ENCODE data around the gene PARVB.
"Not testable (repeated sequence)": the region's sequence is repeated elsewhere in the genome, so short reads cannot be mapped to it uniquely, and the experiment has no call there.

The PARVB gene

DNA sequence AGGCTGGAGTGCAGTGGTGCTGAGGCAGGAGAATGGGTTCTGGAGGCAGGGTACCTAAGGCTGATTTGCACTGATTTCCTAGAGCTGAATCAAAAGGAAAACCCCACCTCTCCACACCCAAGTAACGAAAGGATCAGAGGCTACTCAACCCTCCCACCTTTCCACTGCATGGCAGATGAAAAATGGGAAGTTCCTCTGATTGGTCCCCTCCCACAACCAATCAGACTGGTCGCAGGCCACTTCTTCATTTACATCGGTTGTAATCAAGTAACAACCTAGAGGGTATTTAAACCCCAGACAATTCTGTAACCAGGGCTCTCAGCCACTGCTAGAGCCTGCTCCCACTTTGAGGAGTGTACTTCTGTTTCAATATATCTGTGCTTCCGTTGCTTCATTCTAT is 18.6 kb upstream of the PARVB start:
- TF ChIP-seq, protein P1, sequence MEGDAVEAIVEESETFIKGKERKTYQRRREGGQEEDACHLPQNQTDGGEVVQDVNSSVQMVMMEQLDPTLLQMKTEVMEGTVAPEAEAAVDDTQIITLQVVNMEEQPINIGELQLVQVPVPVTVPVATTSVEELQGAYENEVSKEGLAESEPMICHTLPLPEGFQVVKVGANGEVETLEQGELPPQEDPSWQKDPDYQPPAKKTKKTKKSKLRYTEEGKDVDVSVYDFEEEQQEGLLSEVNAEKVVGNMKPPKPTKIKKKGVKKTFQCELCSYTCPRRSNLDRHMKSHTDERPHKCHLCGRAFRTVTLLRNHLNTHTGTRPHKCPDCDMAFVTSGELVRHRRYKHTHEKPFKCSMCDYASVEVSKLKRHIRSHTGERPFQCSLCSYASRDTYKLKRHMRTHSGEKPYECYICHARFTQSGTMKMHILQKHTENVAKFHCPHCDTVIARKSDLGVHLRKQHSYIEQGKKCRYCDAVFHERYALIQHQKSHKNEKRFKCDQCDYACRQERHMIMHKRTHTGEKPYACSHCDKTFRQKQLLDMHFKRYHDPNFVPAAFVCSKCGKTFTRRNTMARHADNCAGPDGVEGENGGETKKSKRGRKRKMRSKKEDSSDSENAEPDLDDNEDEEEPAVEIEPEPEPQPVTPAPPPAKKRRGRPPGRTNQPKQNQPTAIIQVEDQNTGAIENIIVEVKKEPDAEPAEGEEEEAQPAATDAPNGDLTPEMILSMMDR (IDR thresholded peaks at IDR 0.05; ENCODE audit: low read depth, low read length): no peak
- DNase-seq: no peak
- H3K9me3 ChIP-seq: no peaks in the 10 kb centered on the region
- no peaks in the 10 kb centered on the region for H3K36me3 ChIP-seq
- H3K4me3 ChIP-seq (ENCODE audit: low read depth, low read length): no peak overlapping the region
- no peaks in the 10 kb centered on the region for H3K27me3 ChIP-seq
- H3K4me1 ChIP-seq: no peaks in the 10 kb centered on the region

DNA sequence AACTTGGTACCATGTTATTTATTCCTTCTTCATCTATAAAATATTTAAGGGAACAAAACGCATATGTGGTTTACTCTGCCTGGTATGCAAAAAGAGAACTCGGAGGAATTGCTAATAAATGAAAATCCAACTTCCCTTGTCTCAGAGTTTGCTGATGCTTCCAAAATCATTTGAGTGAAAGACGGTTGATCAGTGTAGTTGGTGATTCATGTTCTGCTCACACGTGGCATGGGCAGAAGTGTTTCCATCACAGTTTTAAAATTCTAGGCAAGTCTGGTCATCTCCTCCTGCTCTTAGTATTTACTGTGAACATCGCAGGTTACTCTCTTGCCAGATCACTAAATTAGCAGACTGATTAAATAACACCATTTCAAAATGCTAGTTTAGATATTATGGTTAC is 11.9 kb upstream of the PARVB start:
- DNase-seq: no peak
- no peaks in the 10 kb centered on the region for H3K36me3 ChIP-seq
- H3K4me1 ChIP-seq: no peaks in the 10 kb centered on the region
- no peaks in the 10 kb centered on the region for H3K27me3 ChIP-seq
- TF ChIP-seq, protein P1 (IDR thresholded peaks at IDR 0.05; ENCODE audit: low read depth, low read length): no peak
- H3K4me3 ChIP-seq (ENCODE audit: low read depth, low read length): no peak overlapping the region
- H3K9me3 ChIP-seq: no peaks in the 10 kb centered on the region

DNA sequence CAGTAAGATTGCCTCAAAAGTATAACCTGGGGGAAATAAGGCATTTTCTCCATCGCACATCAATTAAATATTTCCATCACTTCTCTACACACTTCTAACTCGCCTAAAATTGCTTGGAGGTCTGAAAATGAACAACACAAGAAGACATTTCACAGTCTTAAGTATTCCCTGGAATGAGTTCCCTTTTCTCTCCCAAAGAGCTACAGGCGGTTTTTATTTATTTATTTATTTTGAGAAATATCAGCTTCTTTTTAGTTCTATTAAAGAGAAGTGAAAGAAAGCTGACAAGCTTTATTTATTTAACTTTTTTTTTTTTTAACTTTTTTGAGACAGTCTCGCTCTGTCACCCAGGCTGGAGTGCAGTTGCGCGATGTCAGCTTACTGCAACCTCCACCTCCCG is 11.5 kb upstream of the PARVB start:
- Histone ChIP-seq H3K27me3 (no peaks in the 10 kb centered on the region), H3K36me3 (no peaks in the 10 kb centered on the region), H3K4me3 (ENCODE audit: low read depth, low read length) (no peak overlapping the region), H3K9me3 (no peaks in the 10 kb centered on the region), H3K4me1 (no peaks in the 10 kb centered on the region)
- TF ChIP-seq, protein P1 (IDR thresholded peaks at IDR 0.05; ENCODE audit: low read depth, low read length): no peak
- no peak for DNase-seq

DNA sequence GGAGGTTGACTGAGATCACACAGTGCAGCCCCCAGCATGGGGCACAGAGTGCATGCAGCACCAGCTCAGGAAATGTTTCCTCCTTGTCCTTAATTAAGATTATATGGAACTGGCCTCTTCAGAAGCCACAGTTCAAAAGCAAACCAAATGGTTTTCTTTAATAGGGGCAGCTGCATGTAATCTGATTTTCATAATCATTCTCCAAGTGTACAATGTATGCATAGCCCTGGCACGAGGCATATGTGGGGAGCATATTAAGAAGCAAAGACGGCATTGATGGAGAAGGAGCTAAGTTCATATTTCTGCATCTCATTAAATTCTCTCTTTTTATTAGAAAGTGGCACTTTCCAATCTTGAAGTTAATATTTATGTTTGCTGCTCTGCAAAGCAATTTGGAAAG is 9.9 kb upstream of the PARVB start:
- H3K9me3 ChIP-seq: no peaks in the 10 kb centered on the region
- no peak overlapping the region for H3K4me3 ChIP-seq (ENCODE audit: low read depth, low read length)
- no peaks in the 10 kb centered on the region for H3K36me3 ChIP-seq
- H3K4me1 ChIP-seq: no peaks in the 10 kb centered on the region
- H3K27me3 ChIP-seq: no peaks in the 10 kb centered on the region
- no peak for DNase-seq
- TF ChIP-seq, protein P1 (IDR thresholded peaks at IDR 0.05; ENCODE audit: low read depth, low read length): no peak

DNA sequence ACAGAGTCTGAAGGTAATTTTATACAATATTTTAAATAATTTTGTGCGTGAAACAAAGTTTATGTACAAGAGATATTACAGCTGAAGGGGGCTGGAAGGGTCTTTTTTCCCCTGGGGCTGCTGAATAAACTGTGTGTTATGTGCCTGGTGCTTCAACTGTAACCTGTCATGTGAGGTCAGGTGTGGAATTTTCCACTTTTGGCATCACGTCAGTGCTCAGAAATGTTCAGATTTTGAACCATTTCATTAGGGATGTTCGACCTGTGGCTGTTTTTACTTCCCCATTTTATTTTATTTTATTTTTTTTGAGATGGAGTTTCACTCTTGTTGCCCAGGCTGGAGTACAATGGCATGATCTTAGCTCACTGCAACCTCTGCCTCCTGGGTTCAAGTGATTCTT is 7.5 kb upstream of the PARVB start:
- not testable (repeated sequence) for H3K9me3 ChIP-seq; H3K36me3 ChIP-seq; DNase-seq; H3K4me3 ChIP-seq (ENCODE audit: low read depth, low read length); H3K27me3 ChIP-seq; H3K4me1 ChIP-seq

DNA sequence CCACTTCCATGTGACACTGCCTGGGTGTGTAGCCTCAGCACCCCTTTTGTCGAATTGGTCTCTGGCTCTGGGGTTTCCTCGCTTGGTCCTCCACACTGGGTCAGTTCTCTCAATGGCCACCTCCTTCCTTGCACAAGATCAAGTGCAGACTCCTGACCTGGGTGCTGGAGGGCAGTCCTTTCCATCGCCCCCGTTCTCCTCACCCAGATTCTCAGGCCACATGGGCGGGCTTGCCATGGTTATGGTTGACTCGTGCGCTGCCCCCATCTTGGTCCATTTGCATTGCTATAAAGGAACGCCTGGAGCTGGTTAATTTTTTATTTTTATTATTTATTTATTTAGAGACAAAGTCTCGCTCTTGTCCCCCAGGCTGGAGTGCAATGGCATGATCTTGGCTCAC is 5.5 kb upstream of the PARVB start:
- Histone ChIP-seq H3K36me3 (no peaks in the 10 kb centered on the region), H3K27me3 (no peaks in the 10 kb centered on the region), H3K4me3 (ENCODE audit: low read depth, low read length) (no peak overlapping the region), H3K9me3 (no peaks in the 10 kb centered on the region), H3K4me1 (no peaks in the 10 kb centered on the region)
- TF ChIP-seq, protein P1 (IDR thresholded peaks at IDR 0.05; ENCODE audit: low read depth, low read length): no peak
- DNase-seq: no peak

DNA sequence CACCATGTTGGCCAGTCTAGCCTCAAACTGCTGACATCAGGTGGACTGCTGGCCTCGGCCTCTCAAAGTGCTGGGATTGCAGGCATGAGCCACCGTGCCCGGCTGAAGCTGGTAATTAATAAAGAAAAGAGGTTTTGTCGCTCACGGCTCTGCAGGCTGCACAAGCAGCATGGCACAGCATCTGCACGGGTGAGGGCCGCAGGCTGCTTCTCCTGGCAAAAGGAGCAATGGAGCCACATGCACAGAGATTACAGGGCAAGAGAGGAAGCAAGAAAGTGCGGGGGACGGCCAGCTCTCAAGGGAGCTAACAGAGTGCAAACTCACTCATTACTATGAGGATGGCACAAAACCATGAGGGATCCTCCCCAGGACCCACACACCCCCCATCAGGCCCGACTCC is 4.7 kb upstream of the PARVB start:
- H3K4me3 ChIP-seq (ENCODE audit: low read depth, low read length): no peak overlapping the region
- no peaks in the 10 kb centered on the region for H3K27me3 ChIP-seq
- TF ChIP-seq, protein P1 (IDR thresholded peaks at IDR 0.05; ENCODE audit: low read depth, low read length): no peak
- H3K9me3 ChIP-seq: no peaks in the 10 kb centered on the region
- H3K4me1 ChIP-seq: no peaks in the 10 kb centered on the region
- H3K36me3 ChIP-seq: no peaks in the 10 kb centered on the region
- DNase-seq: no peak
